WERI-Rb-1 (cell line): ENCODE measurements around the gene ZNF195.
A peak's percentile ranks its signal among the peaks of the same experiment; 100 is the strongest.
"Not testable (repeated sequence)": the region's sequence is repeated elsewhere in the genome, so short reads cannot be mapped to it uniquely, and the experiment has no call there.

Experiments used
- DNase-seq: peaks from one replicate; pipeline ENCODE4 v3.0.0-alpha.2; 2020
- H3K27ac ChIP-seq: fragments of 250-450 bp; sonication (Bioruptor Pico); 2 replicates; pipeline ENCODE4 v1.5.1; 2020; ENCODE audit warnings: mild to moderate bottlenecking, moderate library complexity
- H3K27me3 ChIP-seq: fragments of 250-450 bp; sonication (Bioruptor Pico); 2 replicates; pipeline ENCODE4 v1.5.1; 2021; ENCODE audit warnings: mild to moderate bottlenecking, low read depth, moderate library complexity; ENCODE audit not compliant: insufficient read depth, severe bottlenecking
- H3K36me3 ChIP-seq: fragments of 250-450 bp; sonication (Bioruptor Pico); 2 replicates; pipeline ENCODE4 v1.5.1; 2020; ENCODE audit warnings: mild to moderate bottlenecking, moderate library complexity
- H3K4me3 ChIP-seq: 2 replicates; pipeline ENCODE4 v1.5.1; 2011; ENCODE audit warnings: low read depth, mild to moderate bottlenecking, control low read depth, low read length
- H3K9me3 ChIP-seq: fragments of 250-450 bp; sonication (Bioruptor Pico); 2 replicates; pipeline ENCODE4 v1.5.1; 2021; ENCODE audit warnings: mild to moderate bottlenecking, moderate library complexity; ENCODE audit not compliant: severe bottlenecking
- TF ChIP-seq, protein P1 (sequence below): IDR thresholded peaks from 2 replicates; pipeline ENCODE4 v1.5.1; 2011; ENCODE audit warnings: low read depth, mild to moderate bottlenecking, control low read depth, inconsistent platforms, low read length

The ZNF195 gene

DNA sequence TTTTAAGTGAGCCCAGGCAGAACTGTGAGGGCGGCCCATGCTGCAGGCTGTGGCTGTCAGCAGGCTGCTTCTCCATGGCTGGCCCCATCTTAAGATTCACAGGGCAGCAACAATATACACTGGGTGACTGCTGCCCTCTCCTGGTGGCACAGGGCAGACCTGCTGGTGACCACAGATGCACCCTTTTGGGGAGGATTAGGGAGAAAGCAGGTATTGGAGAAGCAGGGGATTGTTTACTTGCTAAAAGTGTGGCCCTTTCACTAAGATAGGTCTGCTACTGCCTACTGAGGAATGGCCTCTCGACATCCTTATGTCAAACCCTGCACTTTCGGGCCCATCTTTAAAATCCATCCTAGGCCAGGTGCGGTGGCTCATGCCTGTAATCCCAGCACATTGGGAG is 38.1 kb upstream of the ZNF195 start:
- not testable (repeated sequence) for H3K27me3 ChIP-seq, H3K4me3 ChIP-seq, H3K9me3 ChIP-seq, H3K36me3 ChIP-seq, H3K27ac ChIP-seq
- peak; percentile 69 for DNase-seq
- TF ChIP-seq, protein P1, sequence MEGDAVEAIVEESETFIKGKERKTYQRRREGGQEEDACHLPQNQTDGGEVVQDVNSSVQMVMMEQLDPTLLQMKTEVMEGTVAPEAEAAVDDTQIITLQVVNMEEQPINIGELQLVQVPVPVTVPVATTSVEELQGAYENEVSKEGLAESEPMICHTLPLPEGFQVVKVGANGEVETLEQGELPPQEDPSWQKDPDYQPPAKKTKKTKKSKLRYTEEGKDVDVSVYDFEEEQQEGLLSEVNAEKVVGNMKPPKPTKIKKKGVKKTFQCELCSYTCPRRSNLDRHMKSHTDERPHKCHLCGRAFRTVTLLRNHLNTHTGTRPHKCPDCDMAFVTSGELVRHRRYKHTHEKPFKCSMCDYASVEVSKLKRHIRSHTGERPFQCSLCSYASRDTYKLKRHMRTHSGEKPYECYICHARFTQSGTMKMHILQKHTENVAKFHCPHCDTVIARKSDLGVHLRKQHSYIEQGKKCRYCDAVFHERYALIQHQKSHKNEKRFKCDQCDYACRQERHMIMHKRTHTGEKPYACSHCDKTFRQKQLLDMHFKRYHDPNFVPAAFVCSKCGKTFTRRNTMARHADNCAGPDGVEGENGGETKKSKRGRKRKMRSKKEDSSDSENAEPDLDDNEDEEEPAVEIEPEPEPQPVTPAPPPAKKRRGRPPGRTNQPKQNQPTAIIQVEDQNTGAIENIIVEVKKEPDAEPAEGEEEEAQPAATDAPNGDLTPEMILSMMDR = peak; percentile 42

DNA sequence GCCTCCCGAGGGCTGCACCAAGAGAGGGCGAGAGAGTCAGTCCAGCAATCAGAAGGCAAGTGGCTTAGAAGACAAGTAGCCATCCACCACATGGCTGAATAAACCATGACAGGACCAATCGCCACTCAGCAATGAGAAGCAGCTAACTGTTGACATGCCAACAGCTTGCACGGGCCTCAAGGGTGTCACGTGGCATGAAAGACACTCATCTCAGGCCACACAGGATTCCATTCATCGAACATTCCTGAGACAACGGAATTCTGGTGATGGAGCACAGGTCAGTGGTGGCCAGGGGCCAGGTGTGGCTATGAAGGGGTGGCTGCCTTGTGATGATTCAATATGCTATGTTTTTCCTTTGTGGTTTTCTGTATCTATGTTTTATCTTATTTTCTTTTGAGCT is 36.4 kb upstream of the ZNF195 start:
- H3K27ac ChIP-seq, H3K36me3 ChIP-seq, DNase-seq, H3K4me3 ChIP-seq, H3K27me3 ChIP-seq, H3K9me3 ChIP-seq: not testable (repeated sequence)

DNA sequence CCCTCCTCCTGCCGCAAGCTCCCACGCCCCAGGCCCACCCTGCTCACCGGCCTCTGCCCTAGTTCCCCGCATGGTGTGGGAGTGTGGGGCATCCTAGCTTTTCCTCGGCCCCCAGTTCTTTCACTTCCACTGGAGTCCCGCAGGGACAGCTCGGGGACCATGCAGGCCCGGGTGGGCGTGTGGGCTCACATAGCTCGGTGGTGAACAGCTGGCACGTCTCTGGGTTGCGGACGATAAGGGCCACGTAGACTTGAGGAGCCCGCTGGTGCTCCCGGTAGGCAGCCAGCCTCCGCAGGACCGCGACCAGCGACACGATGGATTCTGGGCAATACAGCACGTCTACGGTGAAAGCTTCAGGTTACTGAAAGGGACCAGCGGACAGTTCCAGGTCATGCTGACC is 34.7 kb upstream of the ZNF195 start:
- not testable (repeated sequence) for H3K9me3 ChIP-seq, H3K27ac ChIP-seq, DNase-seq, H3K4me3 ChIP-seq, H3K27me3 ChIP-seq, H3K36me3 ChIP-seq

DNA sequence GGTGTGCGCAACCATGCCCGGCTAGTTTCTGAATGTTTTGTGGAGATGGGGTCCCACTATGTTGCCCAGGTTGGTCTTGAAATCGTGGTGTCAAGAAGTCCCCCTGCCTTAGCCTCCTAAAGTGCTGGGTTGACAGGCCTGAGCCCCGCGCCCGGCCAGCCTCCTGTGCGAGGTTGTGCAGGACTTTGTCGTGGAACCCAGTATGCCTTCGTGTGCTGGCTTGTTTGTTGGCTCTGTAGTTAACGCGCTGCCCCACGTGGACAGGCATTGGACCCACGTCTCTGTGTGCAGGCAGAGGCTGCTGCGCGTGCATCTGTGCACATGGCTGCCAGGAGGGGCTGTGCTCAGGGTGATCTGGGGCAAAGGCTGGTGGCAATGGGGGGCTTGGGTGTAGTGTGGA is 33.9 kb upstream of the ZNF195 start:
- TF ChIP-seq, protein P1 = no peak
- Histone ChIP-seq H3K4me3 (no peak overlapping the region), H3K9me3 (no peaks in the 10 kb centered on the region), H3K36me3 (no peaks in the 10 kb centered on the region), H3K27me3 (no peaks in the 10 kb centered on the region), H3K27ac (no peak overlapping the region)
- DNase-seq = no peak

DNA sequence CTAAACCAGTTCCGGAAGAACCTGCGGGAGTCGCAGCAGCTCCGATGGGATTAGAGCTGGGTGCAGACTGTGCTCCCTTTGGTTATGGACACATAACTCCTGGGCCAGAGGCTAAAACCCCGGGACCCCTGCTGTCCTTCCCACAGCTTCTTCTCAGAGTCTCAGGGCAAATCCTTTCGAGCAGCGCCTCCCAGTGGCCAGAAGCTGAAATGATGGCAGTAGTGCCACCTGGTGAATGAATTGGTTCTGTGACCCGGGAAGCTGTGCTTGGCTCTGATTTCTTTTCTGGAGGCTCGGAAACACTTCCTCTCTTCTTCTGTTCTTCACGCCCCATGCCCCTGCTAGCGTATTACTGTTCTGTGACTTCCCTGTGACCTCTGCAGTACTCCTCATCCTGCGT is 29.8 kb upstream of the ZNF195 start:
- H3K27ac ChIP-seq, H3K27me3 ChIP-seq, H3K4me3 ChIP-seq, H3K36me3 ChIP-seq, H3K9me3 ChIP-seq: not testable (repeated sequence)
- DNase-seq = peak; percentile 91
- TF ChIP-seq, protein P1 = peak; percentile 81

DNA sequence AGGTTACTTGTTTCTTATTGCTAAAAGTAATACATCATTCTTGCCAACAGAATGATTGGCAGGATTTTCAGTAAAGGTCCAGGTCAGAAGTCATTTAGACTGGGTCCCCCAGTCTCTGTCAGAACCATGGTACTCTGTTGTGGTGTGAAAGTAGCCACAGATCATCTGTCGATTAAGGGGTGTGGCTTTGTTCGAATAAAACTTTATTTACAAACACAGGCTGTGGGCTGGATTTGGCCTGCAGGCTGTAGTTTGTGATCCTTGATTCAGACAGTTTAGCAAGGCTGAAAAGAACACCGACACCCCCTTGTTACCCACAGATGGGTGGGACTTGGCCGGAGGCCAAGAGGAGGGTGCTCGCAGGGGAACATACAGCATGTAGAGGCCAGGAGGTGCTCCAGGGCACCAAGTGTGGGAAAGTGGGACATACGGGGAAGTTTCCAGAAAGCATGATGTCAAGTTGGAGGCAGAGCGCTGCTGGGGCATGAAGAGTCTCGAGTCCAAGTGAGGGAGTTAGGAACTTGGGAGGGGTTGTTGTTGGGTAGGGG is 29.2 kb upstream of the ZNF195 start:
- H3K27ac ChIP-seq, DNase-seq, H3K4me3 ChIP-seq, H3K27me3 ChIP-seq, H3K9me3 ChIP-seq, H3K36me3 ChIP-seq: not testable (repeated sequence)

DNA sequence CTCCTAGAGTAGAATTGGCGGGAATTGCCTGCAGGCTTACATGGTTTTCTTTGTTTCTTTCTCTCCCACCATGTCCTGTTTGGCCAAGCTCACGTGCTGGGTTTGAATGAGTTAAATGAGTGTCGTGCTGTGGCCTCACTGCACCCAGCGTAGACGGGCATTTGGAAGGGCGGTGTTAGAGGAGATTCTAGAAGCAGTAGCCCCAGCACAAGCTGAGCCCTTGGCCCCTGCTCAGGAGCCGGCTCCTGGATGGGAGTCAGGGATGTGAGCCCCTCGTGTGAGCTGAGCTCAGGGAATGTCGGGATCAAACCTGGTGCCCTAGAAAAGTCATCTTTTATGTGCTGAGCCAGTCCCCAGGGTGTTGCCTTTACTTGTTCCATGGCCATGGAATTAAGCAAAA is 28.0 kb upstream of the ZNF195 start:
- not testable (repeated sequence) for H3K4me3 ChIP-seq, H3K27ac ChIP-seq, H3K9me3 ChIP-seq, H3K36me3 ChIP-seq, H3K27me3 ChIP-seq, DNase-seq

DNA sequence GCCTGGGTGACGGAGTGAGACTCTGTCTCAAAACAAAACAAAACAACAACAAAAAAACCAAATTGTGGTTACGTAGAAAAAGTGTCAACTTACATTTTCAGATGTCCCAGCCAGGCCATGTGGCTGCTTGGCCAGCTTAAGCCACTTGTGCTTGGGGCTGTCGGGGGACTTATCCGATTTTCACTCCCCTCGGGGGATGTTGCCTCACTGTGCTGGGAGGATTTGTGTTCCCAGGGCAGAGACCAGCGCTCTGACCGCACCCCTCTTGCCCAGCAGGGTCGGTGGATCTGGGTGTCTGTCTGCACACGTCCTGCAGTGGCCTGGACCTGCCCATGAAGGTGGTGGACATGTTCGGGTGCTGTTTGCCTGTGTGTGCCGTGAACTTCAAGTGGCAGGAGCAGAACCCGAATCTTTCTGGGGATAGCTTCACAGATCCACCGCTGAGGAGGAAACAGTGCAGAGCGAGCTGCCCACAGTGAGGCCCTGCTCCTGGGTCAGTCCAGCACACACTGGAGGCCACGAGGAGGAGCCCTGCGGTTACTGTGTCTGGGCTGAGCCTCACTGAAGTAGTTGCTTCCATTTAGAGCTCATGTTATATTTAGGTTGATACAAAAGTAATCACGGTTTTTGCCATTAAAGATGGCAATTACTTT is 27.4 kb upstream of the ZNF195 start:
- not testable (repeated sequence) for H3K27me3 ChIP-seq, H3K36me3 ChIP-seq, H3K4me3 ChIP-seq, H3K27ac ChIP-seq, H3K9me3 ChIP-seq
- DNase-seq = peak; percentile 53

DNA sequence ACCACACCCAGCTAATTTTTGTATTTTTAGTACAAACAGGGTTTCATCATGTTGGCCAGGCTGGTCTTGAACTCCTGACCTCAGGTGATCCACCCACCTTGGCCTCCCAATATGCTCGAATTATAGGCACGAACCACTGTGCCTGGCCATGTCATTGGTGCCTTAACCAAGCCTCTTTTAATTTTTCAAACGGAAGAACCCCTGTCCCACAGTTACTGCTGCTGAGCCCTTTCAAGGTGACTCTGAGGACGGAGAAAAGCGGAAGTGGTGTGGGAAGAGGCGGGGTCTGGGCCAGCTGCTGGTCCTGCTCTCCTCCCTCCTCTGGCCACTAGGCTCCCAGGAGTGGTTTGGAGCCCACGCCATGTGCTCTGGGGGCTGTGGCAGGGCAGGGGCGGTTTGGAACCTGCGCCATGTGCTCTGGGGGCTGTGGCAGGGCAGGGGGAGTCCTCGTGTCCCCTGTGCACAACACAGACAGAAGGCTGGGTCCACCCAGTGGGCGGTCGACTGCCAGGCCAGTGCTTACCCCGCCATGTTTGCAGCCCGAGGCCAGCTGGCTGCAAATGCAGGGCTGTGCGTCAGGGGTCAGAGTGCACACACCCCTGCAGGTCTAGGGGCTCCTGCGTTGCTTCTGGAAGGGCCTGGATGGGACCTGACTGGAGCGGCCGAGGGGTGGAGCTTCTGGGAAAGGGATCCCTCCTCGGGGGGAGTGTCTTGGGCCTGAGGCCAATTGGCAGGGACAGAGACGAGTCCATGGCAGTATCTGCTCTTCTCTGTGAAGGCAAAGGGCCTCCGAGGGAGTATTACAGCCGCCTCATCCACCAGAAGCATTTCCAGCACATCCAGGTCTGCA is 25.4 kb upstream of the ZNF195 start:
- H3K4me3 ChIP-seq, H3K27me3 ChIP-seq: not testable (repeated sequence)

DNA sequence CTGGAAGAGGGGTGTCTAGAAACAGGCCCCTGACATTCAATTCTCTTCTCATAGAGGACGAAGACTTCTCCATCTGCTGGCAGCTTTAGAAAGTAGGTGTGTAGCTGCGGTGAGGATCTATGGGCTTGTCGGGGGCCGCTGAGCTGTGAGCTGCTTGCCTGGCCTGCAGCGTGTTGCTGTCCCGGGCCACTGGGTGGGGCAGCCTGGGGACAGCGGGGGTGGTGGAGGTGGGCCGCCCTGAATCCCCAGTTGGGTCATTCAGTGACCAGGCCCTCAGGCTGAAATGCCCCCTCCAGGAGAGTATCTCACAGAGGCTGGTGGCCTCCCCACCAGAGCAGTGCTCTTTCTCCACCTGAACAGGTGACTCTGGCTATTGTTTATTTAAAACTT is 23.9 kb upstream of the ZNF195 start:
- H3K27me3 ChIP-seq, H3K4me3 ChIP-seq, DNase-seq, H3K27ac ChIP-seq, H3K36me3 ChIP-seq, H3K9me3 ChIP-seq: not testable (repeated sequence)

More for the DNA sequence above, 25.4 kb upstream of the ZNF195 start:
- not testable (repeated sequence) for H3K36me3 ChIP-seq, H3K27ac ChIP-seq, DNase-seq, H3K9me3 ChIP-seq

DNA sequence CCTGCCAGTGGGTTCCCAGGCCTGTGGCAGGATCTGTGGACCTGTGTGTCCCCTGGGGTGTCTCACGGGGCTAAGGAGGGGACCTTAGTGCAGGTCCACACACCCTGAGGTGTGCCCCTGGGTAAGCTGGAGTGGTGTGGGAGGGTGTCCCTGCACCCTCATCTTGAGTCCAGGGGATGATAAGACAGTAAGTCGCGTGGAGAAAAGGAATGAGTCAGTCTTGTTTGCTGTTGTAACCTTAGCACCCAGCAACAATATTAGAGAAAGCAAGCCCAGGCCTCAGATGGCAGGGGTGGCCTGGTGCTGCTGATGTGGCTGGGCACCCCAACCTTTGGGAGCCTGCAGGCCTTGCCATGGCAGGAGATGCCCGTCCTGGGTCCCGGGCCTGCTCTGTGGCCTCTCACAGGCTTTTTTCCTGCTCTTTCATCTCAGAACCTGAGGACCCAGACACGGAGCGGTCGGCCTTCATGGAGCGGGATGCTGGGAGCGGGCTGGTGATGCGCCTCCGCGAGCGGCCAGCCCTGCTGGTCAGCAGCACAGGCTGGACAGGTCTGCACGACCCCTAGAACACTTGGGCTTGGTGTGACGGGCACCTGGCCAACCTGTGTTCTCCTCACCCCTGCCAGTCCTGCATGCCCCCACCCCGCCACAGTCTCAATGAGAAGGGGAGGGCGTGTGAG is 23.4 kb upstream of the ZNF195 start:
- H3K4me3 ChIP-seq, H3K9me3 ChIP-seq, H3K36me3 ChIP-seq, H3K27me3 ChIP-seq, H3K27ac ChIP-seq, DNase-seq: not testable (repeated sequence)
